SK-N-SH (cell line): ENCODE measurements around the gene ZNF174. TPM values are rescaled to one million over a fixed set of nuclear protein-coding genes. Genes with fewer than 3 reads are reported as not detected.

Experiments used
- CTCF ChIA-PET: fragments of 300-600, 350-600 bp; formaldehyde crosslinking; extraction: SDS; loops from one replicate; lab custom pipeline; 2021; lab: Yijun Ruan, JAX
- POLR2A ChIA-PET: fragments of 350-600 bp; sonication (Branson Sonifier 250); formaldehyde crosslinking; extraction: SDS; loops from one replicate; lab custom pipeline; 2020; ENCODE audit warnings: antibody characterized with exemption, inconsistent platforms; lab: Yijun Ruan, JAX
- DNase-seq: peaks from one replicate; pipeline ENCODE4 v3.0.0; 2012
- H2AFZ ChIP-seq: fragments of 200-600 bp; sonication (generic); 2 replicates; pipeline ENCODE4 v1.8.1; 2016; ENCODE audit warnings: antibody characterized with exemption, mild to moderate bottlenecking, low read depth
- H3F3A ChIP-seq: fragments of 200-600 bp; sonication (generic); replicated peaks from 2 replicates; pipeline ENCODE3; 2016; ENCODE audit warnings: antibody characterized with exemption, mild to moderate bottlenecking; ENCODE audit not compliant: insufficient read depth
- H3K27ac ChIP-seq, 2 experiments: fragments of 200-500 bp in 1 of 2; fragments of 200-600 bp in 1 of 2; sonication (Bioruptor generic) in 1 of 2; sonication (generic), shearing (Covaris generic) in 1 of 2; 2 replicates each; pipeline versions ENCODE4 v1.5.1 to v1.6.1; 2014 to 2016; ENCODE audit warnings: low read depth in 2 of 2, inconsistent platforms in 1 of 2, low read length in 1 of 2, mild to moderate bottlenecking in 1 of 2, mixed read lengths in 1 of 2
- H3K27me3 ChIP-seq: fragments of 200-600 bp; sonication (generic), shearing (Covaris generic); 2 replicates; pipeline ENCODE4 v1.6.1; 2016; ENCODE audit warnings: mixed run types; ENCODE audit not compliant: insufficient read depth
- H3K36me3 ChIP-seq, 2 experiments: fragments of 200-500 bp in 1 of 2; fragments of 200-600 bp in 1 of 2; sonication (Bioruptor generic) in 1 of 2; sonication (generic) in 1 of 2; replicated peaks in 1 of 2; 2 replicates each; pipeline versions ENCODE3 to v1.5.1; 2014 to 2016; ENCODE audit warnings: low read length in 1 of 2, mild to moderate bottlenecking in 1 of 2; ENCODE audit not compliant: insufficient read depth in 2 of 2, control insufficient read depth in 1 of 2
- H3K4me1 ChIP-seq, 2 experiments: fragments of 200-500 bp in 1 of 2; fragments of 200-600 bp in 1 of 2; sonication (Bioruptor generic) in 1 of 2; sonication (generic), shearing (Covaris generic) in 1 of 2; 2 replicates each; pipeline versions ENCODE4 v1.5.1 to v1.6.1; 2014 to 2016; ENCODE audit warnings: low read depth in 1 of 2, low read length in 1 of 2, mixed run types in 1 of 2; ENCODE audit not compliant: insufficient read depth in 2 of 2, control insufficient read depth in 1 of 2
- H3K4me2 ChIP-seq: fragments of 200-600 bp; sonication (generic), shearing (Covaris generic); 2 replicates; pipeline ENCODE4 v1.6.1; 2017; ENCODE audit warnings: mixed run types
- H3K4me3 ChIP-seq, 2 experiments: fragments of 200-500 bp in 1 of 2; fragments of 200-600 bp in 1 of 2; sonication (Bioruptor generic) in 1 of 2; sonication (generic), shearing (Covaris generic) in 1 of 2; 2 replicates each; pipeline versions ENCODE4 v1.5.1 to v1.8.1; 2014 to 2016; ENCODE audit warnings: low read depth in 2 of 2, inconsistent platforms in 1 of 2, low read length in 1 of 2, mild to moderate bottlenecking in 1 of 2, mixed read lengths in 1 of 2, moderate library complexity in 1 of 2
- H3K79me2 ChIP-seq: fragments of 200-600 bp; sonication (generic); 2 replicates; pipeline ENCODE4 v1.8.1; 2017; ENCODE audit warnings: mild to moderate bottlenecking; ENCODE audit not compliant: insufficient read depth
- H3K9ac ChIP-seq: fragments of 200-600 bp; sonication (generic); 2 replicates; pipeline ENCODE4 v1.6.1; 2017; ENCODE audit warnings: mixed run types
- H3K9me2 ChIP-seq: fragments of 200-600 bp; sonication (generic); 2 replicates; pipeline ENCODE4 v1.6.1; 2017; ENCODE audit warnings: mixed run types
- H3K9me3 ChIP-seq: fragments of 200-600 bp; sonication (generic); 2 replicates; pipeline ENCODE4 v1.6.1; 2017; ENCODE audit warnings: mixed run types, mild to moderate bottlenecking, moderate library complexity
- H4K20me1 ChIP-seq: fragments of 200-600 bp; sonication (generic); 2 replicates; pipeline ENCODE4 v1.6.1; 2017; ENCODE audit warnings: mild to moderate bottlenecking, mixed run types; ENCODE audit not compliant: insufficient read depth
- CHD2 ChIP-seq: fragments of 150-350 bp; IDR thresholded peaks from 2 replicates; pipeline ENCODE4 v1.6.1; 2018; ENCODE audit warnings: low read length; ENCODE audit not compliant: partially characterized antibody
- ELF1 ChIP-seq: IDR thresholded peaks from 2 replicates; pipeline ENCODE4 v1.4.0; 2012
- EP300 ChIP-seq, 2 experiments: IDR thresholded peaks; 2 replicates each; pipeline versions ENCODE4 v1.4.0 to v1.6.1; 2012; ENCODE audit warnings: borderline replicate concordance in 1 of 2, low read depth in 1 of 2, low read length in 1 of 2
- FOXJ3 ChIP-seq: sonication (generic); formaldehyde crosslinking; IDR thresholded peaks from 2 replicates; pipeline ENCODE4 v1.5.1; 2020; ENCODE audit warnings: mild to moderate bottlenecking, missing genetic modification reagents
- GABPA ChIP-seq: IDR thresholded peaks from 2 replicates; pipeline ENCODE4 v1.4.0; 2012; ENCODE audit warnings: low read depth, mild to moderate bottlenecking
- NFIC ChIP-seq: IDR thresholded peaks from 2 replicates; pipeline ENCODE4 v1.4.0; 2012; ENCODE audit warnings: borderline replicate concordance
- RAD21 ChIP-seq: IDR thresholded peaks from 2 replicates; pipeline ENCODE4 v1.6.1; 2012; ENCODE audit warnings: mild to moderate bottlenecking, low read length
- RCOR1 ChIP-seq: fragments of 150-350 bp; IDR thresholded peaks from 2 replicates; pipeline ENCODE4 v1.6.1; 2017; ENCODE audit warnings: antibody characterized with exemption, low read length
- RXRA ChIP-seq: IDR thresholded peaks from 2 replicates; pipeline ENCODE4 v1.4.0; 2012; ENCODE audit warnings: low read depth, mild to moderate bottlenecking, borderline replicate concordance
- SMC3 ChIP-seq: IDR thresholded peaks from 2 replicates; pipeline ENCODE4 v1.6.1; 2012; ENCODE audit warnings: low read depth, low read length, improper control_type of control experiment
- TAF1 ChIP-seq: IDR thresholded peaks from 2 replicates; pipeline ENCODE4 v1.6.1; 2012; ENCODE audit warnings: low read depth, mild to moderate bottlenecking, low read length, moderate library complexity, borderline replicate concordance
- TCF12 ChIP-seq: IDR thresholded peaks from 2 replicates; pipeline ENCODE4 v1.4.0; 2012
- TEAD4 ChIP-seq: IDR thresholded peaks from 2 replicates; pipeline ENCODE4 v1.4.0; 2012; ENCODE audit warnings: mild to moderate bottlenecking, borderline replicate concordance; ENCODE audit not compliant: insufficient read depth
- YY1 ChIP-seq: IDR thresholded peaks from 2 replicates; pipeline ENCODE4 v1.4.0; 2012; ENCODE audit warnings: low read depth, mild to moderate bottlenecking
- polyA plus RNA-seq, 3 experiments: library from polyadenylated mRNA; depleted of rRNA; stranded (reverse); fragments of >200 nt; gene quantifications; 2 replicates each; pipeline ENCODE4 v1.2.3, GENCODE V29; 2012
- TF ChIP-seq, protein P1 (sequence below): fragments of 200-600 bp; sonication (generic); IDR thresholded peaks from 2 replicates; pipeline ENCODE4 v1.6.1; 2017; ENCODE audit warnings: antibody characterized with exemption, mild to moderate bottlenecking, moderate library complexity
- TF ChIP-seq, protein P2 (sequence below): IDR thresholded peaks from 2 replicates; pipeline ENCODE4 v1.4.0; 2012; ENCODE audit warnings: low read depth
- TF ChIP-seq, protein P3 (sequence below): fragments of 150-350 bp; IDR thresholded peaks from 2 replicates; pipeline ENCODE4 v1.6.1; 2016; ENCODE audit warnings: mild to moderate bottlenecking, low read depth, low read length
- TF ChIP-seq, protein P4 (sequence below): IDR thresholded peaks from 2 replicates; pipeline ENCODE4 v1.6.1; 2012; ENCODE audit warnings: mild to moderate bottlenecking, low read depth, low read length, moderate library complexity
- TF ChIP-seq, protein P5 (sequence below): fragments of 150-350 bp; IDR thresholded peaks from 2 replicates; pipeline ENCODE4 v1.6.1; 2017; ENCODE audit warnings: antibody characterized with exemption, low read length, low read depth, borderline replicate concordance

The ZNF174 gene
- polyA plus RNA-seq, 1 of the 3 experiments (the other 2 are of a cell fraction) = 10.5 TPM

DNA sequence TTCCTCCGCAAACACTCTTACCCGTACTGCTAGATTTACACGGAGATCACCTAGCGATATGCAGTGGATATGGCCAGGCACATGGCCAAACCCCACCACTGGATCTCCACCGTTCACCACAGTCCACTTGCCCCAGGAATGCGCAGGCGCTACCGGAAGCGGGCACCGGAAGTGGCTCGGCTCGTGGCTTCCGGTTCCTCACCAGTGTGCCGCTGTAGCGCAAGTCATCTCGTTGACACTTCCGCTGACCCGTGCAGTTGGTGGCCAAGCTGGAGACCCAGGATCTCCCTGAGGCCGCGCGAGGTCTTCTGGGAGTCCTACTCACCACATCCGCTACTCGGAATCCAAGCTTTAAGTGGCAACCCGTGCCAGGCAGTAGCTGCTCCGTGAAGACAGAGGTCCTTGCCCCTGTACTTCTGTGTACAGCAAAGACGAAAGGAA, 30.8 kb downstream of the ZNF174 start (continued):
- TF ChIP-seq, protein P1, sequence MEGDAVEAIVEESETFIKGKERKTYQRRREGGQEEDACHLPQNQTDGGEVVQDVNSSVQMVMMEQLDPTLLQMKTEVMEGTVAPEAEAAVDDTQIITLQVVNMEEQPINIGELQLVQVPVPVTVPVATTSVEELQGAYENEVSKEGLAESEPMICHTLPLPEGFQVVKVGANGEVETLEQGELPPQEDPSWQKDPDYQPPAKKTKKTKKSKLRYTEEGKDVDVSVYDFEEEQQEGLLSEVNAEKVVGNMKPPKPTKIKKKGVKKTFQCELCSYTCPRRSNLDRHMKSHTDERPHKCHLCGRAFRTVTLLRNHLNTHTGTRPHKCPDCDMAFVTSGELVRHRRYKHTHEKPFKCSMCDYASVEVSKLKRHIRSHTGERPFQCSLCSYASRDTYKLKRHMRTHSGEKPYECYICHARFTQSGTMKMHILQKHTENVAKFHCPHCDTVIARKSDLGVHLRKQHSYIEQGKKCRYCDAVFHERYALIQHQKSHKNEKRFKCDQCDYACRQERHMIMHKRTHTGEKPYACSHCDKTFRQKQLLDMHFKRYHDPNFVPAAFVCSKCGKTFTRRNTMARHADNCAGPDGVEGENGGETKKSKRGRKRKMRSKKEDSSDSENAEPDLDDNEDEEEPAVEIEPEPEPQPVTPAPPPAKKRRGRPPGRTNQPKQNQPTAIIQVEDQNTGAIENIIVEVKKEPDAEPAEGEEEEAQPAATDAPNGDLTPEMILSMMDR = no peak
- TF ChIP-seq RXRA = no peak
- no peak for TF ChIP-seq SMC3
- TF ChIP-seq, protein P2, sequence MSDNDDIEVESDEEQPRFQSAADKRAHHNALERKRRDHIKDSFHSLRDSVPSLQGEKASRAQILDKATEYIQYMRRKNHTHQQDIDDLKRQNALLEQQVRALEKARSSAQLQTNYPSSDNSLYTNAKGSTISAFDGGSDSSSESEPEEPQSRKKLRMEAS = 0 out of 2 replicates have a peak, but pooled peaks have one; percentile 39
- no peak for TF ChIP-seq RCOR1
- peak; percentile 81 for TF ChIP-seq GABPA
- TF ChIP-seq, protein P3, sequence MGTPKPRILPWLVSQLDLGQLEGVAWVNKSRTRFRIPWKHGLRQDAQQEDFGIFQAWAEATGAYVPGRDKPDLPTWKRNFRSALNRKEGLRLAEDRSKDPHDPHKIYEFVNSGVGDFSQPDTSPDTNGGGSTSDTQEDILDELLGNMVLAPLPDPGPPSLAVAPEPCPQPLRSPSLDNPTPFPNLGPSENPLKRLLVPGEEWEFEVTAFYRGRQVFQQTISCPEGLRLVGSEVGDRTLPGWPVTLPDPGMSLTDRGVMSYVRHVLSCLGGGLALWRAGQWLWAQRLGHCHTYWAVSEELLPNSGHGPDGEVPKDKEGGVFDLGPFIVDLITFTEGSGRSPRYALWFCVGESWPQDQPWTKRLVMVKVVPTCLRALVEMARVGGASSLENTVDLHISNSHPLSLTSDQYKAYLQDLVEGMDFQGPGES = no peak

DNA sequence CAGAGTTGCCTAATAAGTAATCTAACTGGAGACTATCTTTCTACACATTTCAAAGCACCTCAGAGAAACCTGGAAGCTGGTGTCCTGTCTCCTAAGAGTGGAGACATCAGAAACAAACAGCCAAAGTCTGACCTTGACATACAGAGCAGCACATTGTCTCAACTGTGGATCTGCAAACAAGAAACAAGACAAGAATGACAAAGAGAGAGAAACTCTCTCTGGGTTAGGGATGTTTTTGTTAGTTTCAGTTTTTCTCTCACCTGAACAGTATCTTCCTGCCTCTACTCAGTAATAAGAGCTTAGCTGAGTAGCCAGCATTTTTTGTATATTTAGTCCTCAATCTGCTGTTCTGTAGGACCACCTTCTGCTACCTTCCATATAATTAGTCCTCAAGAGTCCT, 33.4 kb downstream of the ZNF174 start:
- DNase-seq = no peak
- POLR2A ChIA-PET = no interaction called here
- Histone ChIP-seq H3K9me2 (no peaks in the 10 kb centered on the region), H3F3A (no peaks in the 10 kb centered on the region), H3K9ac (no peak overlapping the region), H3K9me3 (no peaks in the 10 kb centered on the region), H3K4me2 (no peak overlapping the region), H3K36me3 (peaks cover 18 to 21% of the 10 kb centered on the region in 2 experiments), H3K27me3 (no peaks in the 10 kb centered on the region), H3K79me2 (peaks cover 25% of the 10 kb centered on the region; the same call in 1 of the 2 replicates), H3K27ac (no peak overlapping the region), H2AFZ (no peak overlapping the region), H3K4me1 (no peaks in the 10 kb centered on the region; a peak in 1 of 4 replicates), H3K4me3 (no peak overlapping the region), H4K20me1 (no peaks in the 10 kb centered on the region)
- CTCF ChIA-PET = no interaction called here
- TF ChIP-seq TEAD4 = no peak
- TF ChIP-seq NFIC = no peak
- TF ChIP-seq, protein P3 = no peak
- no peak for TF ChIP-seq TAF1
- TF ChIP-seq, protein P1 = no peak
- no peak for TF ChIP-seq EP300 (IDR thresholded peaks at IDR 0.05; ENCODE audit: borderline replicate concordance in 1 of 2, low read depth in 1 of 2, low read length in 1 of 2)
- TF ChIP-seq, protein P2 = no peak
- no peak for TF ChIP-seq FOXJ3
- TF ChIP-seq GABPA = no peak
- TF ChIP-seq ELF1 = no peak
- TF ChIP-seq CHD2 = no peak
- TF ChIP-seq, protein P4, sequence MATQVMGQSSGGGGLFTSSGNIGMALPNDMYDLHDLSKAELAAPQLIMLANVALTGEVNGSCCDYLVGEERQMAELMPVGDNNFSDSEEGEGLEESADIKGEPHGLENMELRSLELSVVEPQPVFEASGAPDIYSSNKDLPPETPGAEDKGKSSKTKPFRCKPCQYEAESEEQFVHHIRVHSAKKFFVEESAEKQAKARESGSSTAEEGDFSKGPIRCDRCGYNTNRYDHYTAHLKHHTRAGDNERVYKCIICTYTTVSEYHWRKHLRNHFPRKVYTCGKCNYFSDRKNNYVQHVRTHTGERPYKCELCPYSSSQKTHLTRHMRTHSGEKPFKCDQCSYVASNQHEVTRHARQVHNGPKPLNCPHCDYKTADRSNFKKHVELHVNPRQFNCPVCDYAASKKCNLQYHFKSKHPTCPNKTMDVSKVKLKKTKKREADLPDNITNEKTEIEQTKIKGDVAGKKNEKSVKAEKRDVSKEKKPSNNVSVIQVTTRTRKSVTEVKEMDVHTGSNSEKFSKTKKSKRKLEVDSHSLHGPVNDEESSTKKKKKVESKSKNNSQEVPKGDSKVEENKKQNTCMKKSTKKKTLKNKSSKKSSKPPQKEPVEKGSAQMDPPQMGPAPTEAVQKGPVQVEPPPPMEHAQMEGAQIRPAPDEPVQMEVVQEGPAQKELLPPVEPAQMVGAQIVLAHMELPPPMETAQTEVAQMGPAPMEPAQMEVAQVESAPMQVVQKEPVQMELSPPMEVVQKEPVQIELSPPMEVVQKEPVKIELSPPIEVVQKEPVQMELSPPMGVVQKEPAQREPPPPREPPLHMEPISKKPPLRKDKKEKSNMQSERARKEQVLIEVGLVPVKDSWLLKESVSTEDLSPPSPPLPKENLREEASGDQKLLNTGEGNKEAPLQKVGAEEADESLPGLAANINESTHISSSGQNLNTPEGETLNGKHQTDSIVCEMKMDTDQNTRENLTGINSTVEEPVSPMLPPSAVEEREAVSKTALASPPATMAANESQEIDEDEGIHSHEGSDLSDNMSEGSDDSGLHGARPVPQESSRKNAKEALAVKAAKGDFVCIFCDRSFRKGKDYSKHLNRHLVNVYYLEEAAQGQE = no peak
- no peak for TF ChIP-seq SMC3
- TF ChIP-seq RAD21 = no peak
- no peak for TF ChIP-seq RCOR1
- TF ChIP-seq TCF12 = no peak
- no peak for TF ChIP-seq YY1
- TF ChIP-seq, protein P5, sequence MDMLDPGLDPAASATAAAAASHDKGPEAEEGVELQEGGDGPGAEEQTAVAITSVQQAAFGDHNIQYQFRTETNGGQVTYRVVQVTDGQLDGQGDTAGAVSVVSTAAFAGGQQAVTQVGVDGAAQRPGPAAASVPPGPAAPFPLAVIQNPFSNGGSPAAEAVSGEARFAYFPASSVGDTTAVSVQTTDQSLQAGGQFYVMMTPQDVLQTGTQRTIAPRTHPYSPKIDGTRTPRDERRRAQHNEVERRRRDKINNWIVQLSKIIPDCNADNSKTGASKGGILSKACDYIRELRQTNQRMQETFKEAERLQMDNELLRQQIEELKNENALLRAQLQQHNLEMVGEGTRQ = no peak
